ENCODE results near the gene PHIP. TPM values are rescaled to one million over a fixed set of nuclear protein-coding genes. Genes with fewer than 3 reads are reported as not detected.

PHIP gene
- total and polyA plus RNA-seq, 10 of the 15 experiments (the other 5 are each of a cell fraction or from before 2014, with no cell fraction given) = 8.5 to 34.6 (median 17.9) TPM

DNA sequence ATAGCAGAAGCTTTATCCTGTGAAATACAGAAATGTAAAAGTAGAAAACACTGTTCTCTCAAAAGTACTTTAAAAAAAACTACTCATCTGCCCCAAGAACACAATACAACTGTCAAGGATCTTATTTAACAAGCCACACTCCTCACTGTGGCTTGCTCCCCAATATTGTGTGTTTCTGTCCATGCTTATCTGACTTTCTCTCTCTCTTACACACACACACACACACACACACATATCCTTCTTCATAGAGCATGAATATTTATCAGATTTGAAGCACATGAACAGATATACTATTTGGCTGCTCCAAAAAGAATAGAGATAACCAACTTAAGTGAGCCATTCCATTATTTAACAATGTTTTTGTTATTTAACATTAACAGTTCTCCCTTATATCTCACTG lies 3.6 kb upstream of the PHIP start:
- H3K36me3 ChIP-seq (ENCODE audit: control insufficient read depth in 2 of 2, insufficient read depth in 2 of 2, low read length in 1 of 2) = no peaks in the 10 kb centered on the region
- no peak overlapping the region for H3K27ac ChIP-seq (ENCODE audit: control insufficient read depth, insufficient read depth)
- H3K4me1 ChIP-seq (ENCODE audit: control insufficient read depth, insufficient read depth, low read length) = 0 out of 2 replicates have a peak, but pooled peaks cover 3% of the 10 kb centered on the region
- ChIA-PET SMC1A (ENCODE audit: uncharacterized antibody, unreplicated experiment) (no interaction called here), CTCF (no interaction called here), RAD21 (ENCODE audit: unreplicated experiment) (no interaction called here), POLR2A (interaction anchor here (1.2 kb wide), 1 partner anchor 9 kb away, joined by 3 read pairs; no protein-coding TSS in a partner anchor)
- H3K4me2 ChIP-seq (ENCODE audit: control insufficient read depth, insufficient read depth) = no peak overlapping the region
- no peak for TF ChIP-seq POLR2AphosphoS2 (IDR thresholded peaks at IDR 0.05; ENCODE audit: low read depth, low read length)
- no peak for TF ChIP-seq ZNF217 (IDR thresholded peaks at IDR 0.05)
- no peak for TF ChIP-seq NRF1 (conservative IDR thresholded peaks at IDR 0.05; ENCODE audit: low read depth, low read length)
- no peak for TF ChIP-seq NFYA (IDR thresholded peaks at IDR 0.05; ENCODE audit: borderline replicate concordance, low read depth, low read length)
- TF ChIP-seq ZBED1 (IDR thresholded peaks at IDR 0.05; ENCODE audit: borderline replicate concordance) = no peak
- TF ChIP-seq, protein P1, sequence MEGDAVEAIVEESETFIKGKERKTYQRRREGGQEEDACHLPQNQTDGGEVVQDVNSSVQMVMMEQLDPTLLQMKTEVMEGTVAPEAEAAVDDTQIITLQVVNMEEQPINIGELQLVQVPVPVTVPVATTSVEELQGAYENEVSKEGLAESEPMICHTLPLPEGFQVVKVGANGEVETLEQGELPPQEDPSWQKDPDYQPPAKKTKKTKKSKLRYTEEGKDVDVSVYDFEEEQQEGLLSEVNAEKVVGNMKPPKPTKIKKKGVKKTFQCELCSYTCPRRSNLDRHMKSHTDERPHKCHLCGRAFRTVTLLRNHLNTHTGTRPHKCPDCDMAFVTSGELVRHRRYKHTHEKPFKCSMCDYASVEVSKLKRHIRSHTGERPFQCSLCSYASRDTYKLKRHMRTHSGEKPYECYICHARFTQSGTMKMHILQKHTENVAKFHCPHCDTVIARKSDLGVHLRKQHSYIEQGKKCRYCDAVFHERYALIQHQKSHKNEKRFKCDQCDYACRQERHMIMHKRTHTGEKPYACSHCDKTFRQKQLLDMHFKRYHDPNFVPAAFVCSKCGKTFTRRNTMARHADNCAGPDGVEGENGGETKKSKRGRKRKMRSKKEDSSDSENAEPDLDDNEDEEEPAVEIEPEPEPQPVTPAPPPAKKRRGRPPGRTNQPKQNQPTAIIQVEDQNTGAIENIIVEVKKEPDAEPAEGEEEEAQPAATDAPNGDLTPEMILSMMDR (IDR thresholded peaks at IDR 0.05 in 2 of 3, conservative IDR thresholded peaks at IDR 0.05 in 1 of 3; ENCODE audit: control insufficient read depth in 2 of 3, extremely low read depth in 1 of 3, insufficient read depth in 1 of 3, low read depth in 3 of 3, low read length in 3 of 3) = no peak
- TF ChIP-seq MTA3 (IDR thresholded peaks at IDR 0.05; ENCODE audit: borderline replicate concordance, low read length) = no peak
- TF ChIP-seq ASH2L (IDR thresholded peaks at IDR 0.05; ENCODE audit: borderline replicate concordance, low read depth) = no peak
- TF ChIP-seq ESRRA (IDR thresholded peaks at IDR 0.05; ENCODE audit: low read length) = no peak
- TF ChIP-seq HDAC6 (IDR thresholded peaks at IDR 0.05; ENCODE audit: unreplicated experiment) = no peak
- no peak for TF ChIP-seq SPI1 (IDR thresholded peaks at IDR 0.05; ENCODE audit: borderline replicate concordance, insufficient read depth, low read depth, low read length)
- no peak for TF ChIP-seq TAF1 (IDR thresholded peaks at IDR 0.05; ENCODE audit: borderline replicate concordance, low read depth, low read length)
- no peak for TF ChIP-seq CBX3 (IDR thresholded peaks at IDR 0.05; ENCODE audit: borderline replicate concordance, low read depth)
- TF ChIP-seq MLLT1 (IDR thresholded peaks at IDR 0.05) = no peak
- no peak for TF ChIP-seq RBBP5 (conservative IDR thresholded peaks at IDR 0.05)
- TF ChIP-seq STAT1 (conservative IDR thresholded peaks at IDR 0.05) = no peak
- H3K4me3 ChIP-seq = no peak overlapping the region
- FAIRE-seq (no peak), DNase-seq (ENCODE audit: low read depth, low spot score) (no peak), ATAC-seq (no peak)
- H4K20me1 ChIP-seq (ENCODE audit: control insufficient read depth, insufficient read depth) = no peaks in the 10 kb centered on the region
- peak overlapping the region; percentile 18; the same call in 1 of the 2 replicates for H2AFZ ChIP-seq (ENCODE audit: control insufficient read depth, low read depth, low read length)
- H3K79me2 ChIP-seq (ENCODE audit: control insufficient read depth, insufficient read depth, low read length) = peaks cover 5% of the 10 kb centered on the region
- no peak overlapping the region for H3K9ac ChIP-seq (ENCODE audit: control insufficient read depth, insufficient read depth, low read length)
- in situ Hi-C loops (cut with MboI) (no loop called here), intact Hi-C loops (cut with micrococcal nuclease; ENCODE audit: unreplicated experiment) (no loop called here)
- no peaks in the 10 kb centered on the region for H3K9me3 ChIP-seq (replicated peaks; ENCODE audit: control insufficient read depth, insufficient read depth, low read length)
- no TSS peak for BruUV-seq (replicated peaks)
- H3K27me3 ChIP-seq (replicated peaks in 1 of 2; ENCODE audit: control insufficient read depth in 2 of 2, insufficient read depth in 2 of 2, low read length in 1 of 2) = no peaks in the 10 kb centered on the region

Measured in GM12878 (cell line).